Liver (tissue), 9 donors: ENCODE results near the gene CCDC121. TPM values are rescaled to one million over a fixed set of nuclear protein-coding genes. Genes with fewer than 3 reads are reported as not detected.

Experiments used
- DNase-seq: peaks from one replicate; pipeline ENCODE4 v3.0.0-alpha.2; 2017; ENCODE audit warnings: low spot score
- H3K27ac ChIP-seq, 2 donors: one replicate each; pipeline ENCODE4 v1.7.0; 2013; ENCODE audit warnings: inconsistent platforms in 2 of 2, low read length in 2 of 2, control low read depth in 1 of 2, low read depth in 1 of 2, mild to moderate bottlenecking in 1 of 2
- H3K27me3 ChIP-seq, 4 donors: one replicate each; pipeline versions ENCODE4 v1.6.1 to v1.7.0; 2013; ENCODE audit warnings: low read length in 3 of 4, inconsistent platforms in 1 of 4, mild to moderate bottlenecking in 1 of 4, moderate library complexity in 1 of 4; ENCODE audit not compliant: control insufficient read depth in 4 of 4, insufficient read depth in 4 of 4
- H3K36me3 ChIP-seq, 4 donors: one replicate each; pipeline versions ENCODE4 v1.6.1 to v1.7.0; 2013; ENCODE audit warnings: low read length in 3 of 4, mild to moderate bottlenecking in 3 of 4, low read depth in 1 of 4, moderate library complexity in 1 of 4; ENCODE audit not compliant: control insufficient read depth in 4 of 4, insufficient read depth in 3 of 4
- H3K4me1 ChIP-seq, 4 donors: one replicate each; pipeline versions ENCODE4 v1.6.1 to v1.7.0; 2013; ENCODE audit warnings: low read length in 3 of 4, mild to moderate bottlenecking in 3 of 4, moderate library complexity in 1 of 4; ENCODE audit not compliant: control insufficient read depth in 4 of 4, insufficient read depth in 4 of 4
- H3K4me3 ChIP-seq, 3 donors: one replicate each; pipeline versions ENCODE4 v1.6.1 to v1.7.0; 2013; ENCODE audit warnings: low read length in 3 of 3, control low read depth in 1 of 3, low read depth in 1 of 3, mild to moderate bottlenecking in 1 of 3
- H3K9ac ChIP-seq, 2 donors: one replicate each; pipeline ENCODE4 v1.7.0; 2013; ENCODE audit warnings: low read length in 2 of 2, mild to moderate bottlenecking in 2 of 2, moderate library complexity in 2 of 2, control low read depth in 1 of 2, low read depth in 1 of 2
- H3K9me3 ChIP-seq, 4 donors: one replicate each; pipeline versions ENCODE4 v1.6.1 to v1.7.0; 2013; ENCODE audit warnings: low read length in 3 of 4; ENCODE audit not compliant: control insufficient read depth in 4 of 4
- EGR1 ChIP-seq, 2 donors: IDR thresholded peaks; 2 replicates each; pipeline ENCODE4 v1.6.1; 2016 to 2018; ENCODE audit warnings: antibody characterized with exemption in 2 of 2, low read depth in 2 of 2
- FOXA1 ChIP-seq: IDR thresholded peaks from 2 replicates; pipeline ENCODE4 v1.6.1; 2016; ENCODE audit warnings: antibody characterized with exemption
- FOXA2 ChIP-seq: IDR thresholded peaks from 2 replicates; pipeline ENCODE4 v1.6.1; 2016; ENCODE audit warnings: antibody characterized with exemption
- GABPA ChIP-seq, 2 donors: IDR thresholded peaks in 1 of 2; conservative IDR thresholded peaks in 1 of 2; 2 replicates each; pipeline ENCODE4 v1.6.1; 2016; ENCODE audit warnings: antibody characterized with exemption in 2 of 2, mild to moderate bottlenecking in 1 of 2, moderate library complexity in 1 of 2
- HNF4A ChIP-seq, 2 donors: conservative IDR thresholded peaks; 2 replicates each; pipeline ENCODE4 v1.6.1; 2016; ENCODE audit warnings: antibody characterized with exemption in 2 of 2, mild to moderate bottlenecking in 2 of 2
- HNF4G ChIP-seq: IDR thresholded peaks from 2 replicates; pipeline ENCODE4 v1.6.1; 2016; ENCODE audit warnings: antibody characterized with exemption
- JUND ChIP-seq, 2 donors: IDR thresholded peaks; 2 replicates each; pipeline ENCODE4 v1.6.1; 2016; ENCODE audit warnings: antibody characterized with exemption in 2 of 2
- NR2F2 ChIP-seq: IDR thresholded peaks from 2 replicates; pipeline ENCODE4 v1.6.1; 2016; ENCODE audit warnings: antibody characterized with exemption
- RAD21 ChIP-seq, 2 donors: IDR thresholded peaks; 2 replicates each; pipeline ENCODE4 v1.6.1; 2016; ENCODE audit warnings: antibody characterized with exemption in 2 of 2, mild to moderate bottlenecking in 2 of 2
- RXRA ChIP-seq, 2 donors: IDR thresholded peaks; 2 replicates each; pipeline ENCODE4 v1.6.1; 2017 to 2018; ENCODE audit warnings: antibody characterized with exemption in 2 of 2, mild to moderate bottlenecking in 1 of 2
- SP1 ChIP-seq: IDR thresholded peaks from 2 replicates; pipeline ENCODE4 v1.6.1; 2018; ENCODE audit warnings: antibody characterized with exemption, mild to moderate bottlenecking
- TAF1 ChIP-seq: conservative IDR thresholded peaks from 2 replicates; pipeline ENCODE4 v1.6.1; 2016; ENCODE audit warnings: antibody characterized with exemption, mild to moderate bottlenecking
- YY1 ChIP-seq: IDR thresholded peaks from 2 replicates; pipeline ENCODE4 v1.6.1; 2016; ENCODE audit warnings: antibody characterized with exemption, mild to moderate bottlenecking
- WGBS: extraction: QIAGEN DNeasy Blood & Tissue Kit; methylation state at CpG from one replicate; pipeline ENCODE4 v1.1.7; 2013; 5-methylcytosine and 5-hydroxymethylcytosine counted together
- polyA plus RNA-seq, 2 donors: library from polyadenylated mRNA; stranded (reverse) in 1 of 2; unstranded in 1 of 2; fragments of 200-250 nt in 1 of 2; fragments of >200 nt in 1 of 2; fragmentation: Nextera tagmentation in 1 of 2; extraction: Ambion mirVana in 1 of 2; gene quantifications; one replicate each; pipeline versions ENCODE4 v1.2.1 to v1.2.3, GENCODE V29; 2013 to 2015
- total RNA-seq, 2 donors: library from RNA; depleted of rRNA; stranded (reverse); fragments of >200 nt; gene quantifications; one replicate each; pipeline ENCODE4 v1.2.3, GENCODE V29; 2014
- TF ChIP-seq, protein P1 (sequence below): IDR thresholded peaks from 2 replicates; pipeline ENCODE4 v1.6.1; 2016; ENCODE audit warnings: antibody characterized with exemption, mild to moderate bottlenecking
- TF ChIP-seq, protein P2 (sequence below): IDR thresholded peaks from 2 replicates; pipeline ENCODE4 v1.6.1; 2016; ENCODE audit warnings: antibody characterized with exemption
- TF ChIP-seq, protein P3 (sequence below): IDR thresholded peaks from 2 replicates; pipeline ENCODE4 v1.6.1; 2016; ENCODE audit warnings: antibody characterized with exemption
- TF ChIP-seq, protein P4 (sequence below): IDR thresholded peaks from 2 replicates; pipeline ENCODE4 v1.6.1; 2016; ENCODE audit warnings: antibody characterized with exemption
- TF ChIP-seq, protein P5 (sequence below): fragments of 150-350 bp; IDR thresholded peaks from 2 replicates; pipeline ENCODE4 v1.5.1; 2017; ENCODE audit warnings: improper control_type of control experiment, low read depth, low read length; ENCODE audit not compliant: missing input control
- donor health status: healthy.
- donor health status: healthy.
- donor health status: healthy.
- donor health status: healthy.
- donor health status: healthy.

Gene CCDC121, protein sequence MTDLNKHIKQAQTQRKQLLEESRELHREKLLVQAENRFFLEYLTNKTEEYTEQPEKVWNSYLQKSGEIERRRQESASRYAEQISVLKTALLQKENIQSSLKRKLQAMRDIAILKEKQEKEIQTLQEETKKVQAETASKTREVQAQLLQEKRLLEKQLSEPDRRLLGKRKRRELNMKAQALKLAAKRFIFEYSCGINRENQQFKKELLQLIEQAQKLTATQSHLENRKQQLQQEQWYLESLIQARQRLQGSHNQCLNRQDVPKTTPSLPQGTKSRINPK
- 1 to 10 TPM; 1.6 to 2.5 TPM for total RNA-seq
- 1 to 10 TPM in 1 of 2 donors, under 1 TPM in 1; 0.97 to 1.2 TPM for polyA plus RNA-seq

DNA sequence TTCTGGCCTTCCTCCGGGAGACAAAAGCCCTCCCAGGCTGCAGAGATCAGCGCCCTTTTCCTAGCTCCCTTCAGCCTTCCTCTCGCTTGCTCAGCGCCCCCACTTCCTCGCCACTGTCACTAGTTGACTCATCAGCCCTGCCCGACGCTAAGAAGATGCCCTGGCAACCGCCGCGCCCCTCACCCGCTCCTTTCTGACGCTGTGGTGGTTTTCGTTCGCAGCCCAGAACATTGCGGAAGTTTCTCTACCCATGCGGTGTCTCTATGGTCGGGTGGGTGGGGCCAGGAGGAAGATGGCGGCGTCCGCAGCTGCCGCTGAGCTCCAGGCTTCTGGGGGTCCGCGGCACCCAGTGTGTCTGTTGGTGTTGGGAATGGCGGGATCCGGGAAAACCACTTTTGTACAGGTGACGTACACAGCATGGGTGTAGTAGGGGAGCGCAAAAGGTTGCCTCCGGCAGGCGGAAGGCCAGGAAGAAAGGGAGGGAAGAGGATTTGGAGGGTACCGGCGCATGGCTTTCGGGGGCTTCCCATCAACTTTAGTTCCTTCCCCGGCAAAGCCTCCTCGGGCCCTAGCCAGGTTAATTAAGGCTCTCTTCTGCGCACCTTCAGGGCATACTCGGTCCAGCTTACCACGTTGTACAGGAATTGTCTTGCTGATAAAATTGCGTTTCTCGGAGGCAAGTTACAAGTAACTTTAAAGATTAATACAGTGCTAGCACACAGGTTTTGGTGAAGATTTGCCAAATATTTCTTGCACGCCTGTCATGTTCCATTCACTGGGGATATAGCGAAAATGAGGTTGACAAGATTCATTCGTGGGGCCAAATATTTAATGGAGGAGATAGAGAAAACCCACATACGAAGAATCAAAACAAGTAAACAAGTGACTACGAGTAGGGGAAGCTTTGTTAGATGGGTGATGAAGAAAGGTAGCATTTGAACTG, at the start of gene CCDC121, which contains the start of gene GPN1:
TSS of gene CCDC121 (minus strand) at position 246 of the 943 bp plus-strand sequence. CDS start 1,213 bp downstream, outside the sequence.
TSS of gene GPN1 (plus strand) at position 284 of the 943 bp plus-strand sequence. CDS start at position 293, 9 bp downstream.
- no peak for TF ChIP-seq SP1
- peak in 1 of 2 donors; percentile 82 for TF ChIP-seq GABPA (IDR thresholded peaks at IDR 0.05 in 1 of 2, conservative IDR thresholded peaks at IDR 0.05 in 1 of 2)
- TF ChIP-seq, protein P1, sequence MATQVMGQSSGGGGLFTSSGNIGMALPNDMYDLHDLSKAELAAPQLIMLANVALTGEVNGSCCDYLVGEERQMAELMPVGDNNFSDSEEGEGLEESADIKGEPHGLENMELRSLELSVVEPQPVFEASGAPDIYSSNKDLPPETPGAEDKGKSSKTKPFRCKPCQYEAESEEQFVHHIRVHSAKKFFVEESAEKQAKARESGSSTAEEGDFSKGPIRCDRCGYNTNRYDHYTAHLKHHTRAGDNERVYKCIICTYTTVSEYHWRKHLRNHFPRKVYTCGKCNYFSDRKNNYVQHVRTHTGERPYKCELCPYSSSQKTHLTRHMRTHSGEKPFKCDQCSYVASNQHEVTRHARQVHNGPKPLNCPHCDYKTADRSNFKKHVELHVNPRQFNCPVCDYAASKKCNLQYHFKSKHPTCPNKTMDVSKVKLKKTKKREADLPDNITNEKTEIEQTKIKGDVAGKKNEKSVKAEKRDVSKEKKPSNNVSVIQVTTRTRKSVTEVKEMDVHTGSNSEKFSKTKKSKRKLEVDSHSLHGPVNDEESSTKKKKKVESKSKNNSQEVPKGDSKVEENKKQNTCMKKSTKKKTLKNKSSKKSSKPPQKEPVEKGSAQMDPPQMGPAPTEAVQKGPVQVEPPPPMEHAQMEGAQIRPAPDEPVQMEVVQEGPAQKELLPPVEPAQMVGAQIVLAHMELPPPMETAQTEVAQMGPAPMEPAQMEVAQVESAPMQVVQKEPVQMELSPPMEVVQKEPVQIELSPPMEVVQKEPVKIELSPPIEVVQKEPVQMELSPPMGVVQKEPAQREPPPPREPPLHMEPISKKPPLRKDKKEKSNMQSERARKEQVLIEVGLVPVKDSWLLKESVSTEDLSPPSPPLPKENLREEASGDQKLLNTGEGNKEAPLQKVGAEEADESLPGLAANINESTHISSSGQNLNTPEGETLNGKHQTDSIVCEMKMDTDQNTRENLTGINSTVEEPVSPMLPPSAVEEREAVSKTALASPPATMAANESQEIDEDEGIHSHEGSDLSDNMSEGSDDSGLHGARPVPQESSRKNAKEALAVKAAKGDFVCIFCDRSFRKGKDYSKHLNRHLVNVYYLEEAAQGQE = peak; percentile 46
- TF ChIP-seq EGR1 (IDR thresholded peaks at IDR 0.05; ENCODE audit: low read depth in 2 of 2) = peak in 1 of 2 donors; percentile 13
- TF ChIP-seq YY1 = peak; percentile 98
- no peak for TF ChIP-seq NR2F2
- TF ChIP-seq TAF1 = no peak
- no peak for TF ChIP-seq FOXA1
- no peak for TF ChIP-seq HNF4G
- TF ChIP-seq HNF4A (conservative IDR thresholded peaks at IDR 0.05) = no peak
- TF ChIP-seq, protein P2, sequence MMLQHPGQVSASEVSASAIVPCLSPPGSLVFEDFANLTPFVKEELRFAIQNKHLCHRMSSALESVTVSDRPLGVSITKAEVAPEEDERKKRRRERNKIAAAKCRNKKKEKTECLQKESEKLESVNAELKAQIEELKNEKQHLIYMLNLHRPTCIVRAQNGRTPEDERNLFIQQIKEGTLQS = no peak
- TF ChIP-seq JUND (IDR thresholded peaks at IDR 0.05) = peak; percentile 33 to 49
- TF ChIP-seq, protein P3, sequence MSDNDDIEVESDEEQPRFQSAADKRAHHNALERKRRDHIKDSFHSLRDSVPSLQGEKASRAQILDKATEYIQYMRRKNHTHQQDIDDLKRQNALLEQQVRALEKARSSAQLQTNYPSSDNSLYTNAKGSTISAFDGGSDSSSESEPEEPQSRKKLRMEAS = peak; percentile 96
- peak; percentile 48 to 60 for TF ChIP-seq RAD21 (IDR thresholded peaks at IDR 0.05)
- no peak for TF ChIP-seq FOXA2
- TF ChIP-seq, protein P4, sequence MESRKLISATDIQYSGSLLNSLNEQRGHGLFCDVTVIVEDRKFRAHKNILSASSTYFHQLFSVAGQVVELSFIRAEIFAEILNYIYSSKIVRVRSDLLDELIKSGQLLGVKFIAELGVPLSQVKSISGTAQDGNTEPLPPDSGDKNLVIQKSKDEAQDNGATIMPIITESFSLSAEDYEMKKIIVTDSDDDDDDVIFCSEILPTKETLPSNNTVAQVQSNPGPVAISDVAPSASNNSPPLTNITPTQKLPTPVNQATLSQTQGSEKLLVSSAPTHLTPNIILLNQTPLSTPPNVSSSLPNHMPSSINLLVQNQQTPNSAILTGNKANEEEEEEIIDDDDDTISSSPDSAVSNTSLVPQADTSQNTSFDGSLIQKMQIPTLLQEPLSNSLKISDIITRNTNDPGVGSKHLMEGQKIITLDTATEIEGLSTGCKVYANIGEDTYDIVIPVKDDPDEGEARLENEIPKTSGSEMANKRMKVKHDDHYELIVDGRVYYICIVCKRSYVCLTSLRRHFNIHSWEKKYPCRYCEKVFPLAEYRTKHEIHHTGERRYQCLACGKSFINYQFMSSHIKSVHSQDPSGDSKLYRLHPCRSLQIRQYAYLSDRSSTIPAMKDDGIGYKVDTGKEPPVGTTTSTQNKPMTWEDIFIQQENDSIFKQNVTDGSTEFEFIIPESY = peak; percentile 39
- no peak for TF ChIP-seq RXRA (IDR thresholded peaks at IDR 0.05)
- TF ChIP-seq, protein P5, sequence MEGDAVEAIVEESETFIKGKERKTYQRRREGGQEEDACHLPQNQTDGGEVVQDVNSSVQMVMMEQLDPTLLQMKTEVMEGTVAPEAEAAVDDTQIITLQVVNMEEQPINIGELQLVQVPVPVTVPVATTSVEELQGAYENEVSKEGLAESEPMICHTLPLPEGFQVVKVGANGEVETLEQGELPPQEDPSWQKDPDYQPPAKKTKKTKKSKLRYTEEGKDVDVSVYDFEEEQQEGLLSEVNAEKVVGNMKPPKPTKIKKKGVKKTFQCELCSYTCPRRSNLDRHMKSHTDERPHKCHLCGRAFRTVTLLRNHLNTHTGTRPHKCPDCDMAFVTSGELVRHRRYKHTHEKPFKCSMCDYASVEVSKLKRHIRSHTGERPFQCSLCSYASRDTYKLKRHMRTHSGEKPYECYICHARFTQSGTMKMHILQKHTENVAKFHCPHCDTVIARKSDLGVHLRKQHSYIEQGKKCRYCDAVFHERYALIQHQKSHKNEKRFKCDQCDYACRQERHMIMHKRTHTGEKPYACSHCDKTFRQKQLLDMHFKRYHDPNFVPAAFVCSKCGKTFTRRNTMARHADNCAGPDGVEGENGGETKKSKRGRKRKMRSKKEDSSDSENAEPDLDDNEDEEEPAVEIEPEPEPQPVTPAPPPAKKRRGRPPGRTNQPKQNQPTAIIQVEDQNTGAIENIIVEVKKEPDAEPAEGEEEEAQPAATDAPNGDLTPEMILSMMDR = no peak
- peak within 1 kb of the TSS; percentile 32 to 70 for H3K27ac ChIP-seq

More for the DNA sequence above, at the start of gene CCDC121, which contains the start of gene GPN1:
- peaks cover 5 to 21% (median 14%) of the 10 kb centered on the region in 4 donors for H3K36me3 ChIP-seq
- peaks cover 0 to 19% (median 14%) of the 10 kb centered on the region in 4 donors for H3K4me1 ChIP-seq
- peak; percentile 84 for DNase-seq
- WGBS = under 1% methylated on average over 44 of the region's 44 CpGs
- peak within 1 kb of the TSS; percentile 70 to 100 (median 89) for H3K4me3 ChIP-seq
- no peaks in the 10 kb centered on the region for H3K9me3 ChIP-seq
- H3K9ac ChIP-seq = peak within 1 kb of the TSS; percentile 93 to 94
- H3K27me3 ChIP-seq = no peaks in the 10 kb centered on the region
